Measurements from ENCODE around the gene CUX1.

The CUX1 gene

DNA sequence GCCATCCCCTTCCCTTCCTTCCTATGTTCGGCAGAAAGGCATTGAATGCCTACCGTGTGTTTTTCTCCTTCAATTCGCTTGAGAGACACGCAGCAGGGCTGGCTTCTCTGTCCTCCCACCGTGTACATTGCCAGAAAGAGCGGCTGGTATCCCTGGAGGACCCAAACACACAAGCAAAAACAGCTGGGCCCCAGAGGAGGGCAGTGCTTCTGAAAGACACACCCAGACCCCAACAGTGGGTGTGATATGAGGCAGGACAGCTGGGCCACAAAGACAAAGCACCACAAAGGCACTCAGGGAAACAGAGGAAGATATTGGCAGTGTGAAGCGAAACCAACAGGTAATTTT, 336.1 kb downstream of the CUX1 start (continued):
- no peak for TF ChIP-seq ZSCAN16 (tag by site-specific recombination; IDR thresholded peaks at IDR 0.05)
- TF ChIP-seq, protein P1, sequence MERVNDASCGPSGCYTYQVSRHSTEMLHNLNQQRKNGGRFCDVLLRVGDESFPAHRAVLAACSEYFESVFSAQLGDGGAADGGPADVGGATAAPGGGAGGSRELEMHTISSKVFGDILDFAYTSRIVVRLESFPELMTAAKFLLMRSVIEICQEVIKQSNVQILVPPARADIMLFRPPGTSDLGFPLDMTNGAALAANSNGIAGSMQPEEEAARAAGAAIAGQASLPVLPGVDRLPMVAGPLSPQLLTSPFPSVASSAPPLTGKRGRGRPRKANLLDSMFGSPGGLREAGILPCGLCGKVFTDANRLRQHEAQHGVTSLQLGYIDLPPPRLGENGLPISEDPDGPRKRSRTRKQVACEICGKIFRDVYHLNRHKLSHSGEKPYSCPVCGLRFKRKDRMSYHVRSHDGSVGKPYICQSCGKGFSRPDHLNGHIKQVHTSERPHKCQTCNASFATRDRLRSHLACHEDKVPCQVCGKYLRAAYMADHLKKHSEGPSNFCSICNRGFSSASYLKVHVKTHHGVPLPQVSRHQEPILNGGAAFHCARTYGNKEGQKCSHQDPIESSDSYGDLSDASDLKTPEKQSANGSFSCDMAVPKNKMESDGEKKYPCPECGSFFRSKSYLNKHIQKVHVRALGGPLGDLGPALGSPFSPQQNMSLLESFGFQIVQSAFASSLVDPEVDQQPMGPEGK (tag by site-specific recombination; IDR thresholded peaks at IDR 0.05) = no peak

DNA sequence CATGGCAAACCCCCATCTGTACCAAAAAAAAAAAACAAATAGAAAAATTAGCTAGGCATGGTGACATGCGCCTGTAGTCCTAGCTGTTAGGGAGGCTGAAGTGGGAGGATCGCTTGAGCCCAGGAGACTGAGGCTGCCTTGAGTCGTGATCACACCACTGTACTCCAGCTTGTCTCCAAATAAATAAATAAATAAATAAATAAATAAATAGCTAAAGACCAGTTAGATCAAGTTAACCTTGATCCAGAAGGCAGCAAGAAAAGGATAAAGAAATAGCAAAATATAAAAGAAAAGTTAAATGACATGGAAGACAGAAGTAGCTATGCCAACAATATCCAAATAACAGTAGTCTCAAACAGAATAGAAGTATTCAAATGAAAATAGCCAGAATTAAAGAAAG, 337.0 kb downstream of the CUX1 start:
- no peaks in the 10 kb centered on the region for H3K9me3 ChIP-seq (ENCODE audit: control insufficient read depth, insufficient read depth, low read depth, low read length)
- H3K36me3 ChIP-seq (ENCODE audit: control insufficient read depth in 2 of 2, insufficient read depth in 1 of 2, low read length in 2 of 2) = peaks cover 0 to 4% of the 10 kb centered on the region in 2 experiments; a peak in 1 of 3 replicates
- no peak overlapping the region for H3K4me3 ChIP-seq (ENCODE audit: low read depth, low read length)
- CTCF ChIA-PET = no interaction called here
- POLR2A ChIA-PET = no interaction called here
- no peak overlapping the region for H3K27ac ChIP-seq (ENCODE audit: extremely low read depth, low read depth, low read length)
- no peaks in the 10 kb centered on the region; the same call in 1 of the 2 replicates for H3K4me1 ChIP-seq (ENCODE audit: control insufficient read depth, insufficient read depth, low read length)
- no peak for TF ChIP-seq AEBP2 (tag by site-specific recombination; IDR thresholded peaks at IDR 0.05; ENCODE audit: borderline replicate concordance)
- TF ChIP-seq ZNF843 (tag by site-specific recombination; IDR thresholded peaks at IDR 0.05) = no peak
- 0 out of 2 replicates have a peak, but pooled peaks have one; percentile 18 for TF ChIP-seq ZBTB8A (tag by site-specific recombination; IDR thresholded peaks at IDR 0.05)
- TF ChIP-seq ZNF202 (tag by site-specific recombination; IDR thresholded peaks at IDR 0.05; ENCODE audit: borderline replicate concordance) = 0 out of 2 replicates have a peak, but pooled peaks have one; percentile 44
- peak; percentile 58 for TF ChIP-seq ZNF518A (tag by site-specific recombination; conservative IDR thresholded peaks at IDR 0.05; ENCODE audit: low read depth)
- no peak; the same call in 1 of the 2 replicates for TF ChIP-seq ZNF654 (tag by site-specific recombination; IDR thresholded peaks at IDR 0.05; ENCODE audit: low read depth)
- 0 out of 2 replicates have a peak, but pooled peaks have one; percentile 14 for TF ChIP-seq ZNF19 (tag by site-specific recombination; IDR thresholded peaks at IDR 0.05; ENCODE audit: low read depth)
- TF ChIP-seq MEIS1 (CRISPR knock-in tag; IDR thresholded peaks at IDR 0.05; ENCODE audit: borderline replicate concordance) = no peak
- no peak for TF ChIP-seq ZNF157 (tag by site-specific recombination; IDR thresholded peaks at IDR 0.05)
- TF ChIP-seq ZNF571 (tag by site-specific recombination; IDR thresholded peaks at IDR 0.05) = no peak
- no peak for TF ChIP-seq ZNF354C (tag by site-specific recombination; IDR thresholded peaks at IDR 0.05; ENCODE audit: borderline replicate concordance, low read depth)
- TF ChIP-seq, protein P2, sequence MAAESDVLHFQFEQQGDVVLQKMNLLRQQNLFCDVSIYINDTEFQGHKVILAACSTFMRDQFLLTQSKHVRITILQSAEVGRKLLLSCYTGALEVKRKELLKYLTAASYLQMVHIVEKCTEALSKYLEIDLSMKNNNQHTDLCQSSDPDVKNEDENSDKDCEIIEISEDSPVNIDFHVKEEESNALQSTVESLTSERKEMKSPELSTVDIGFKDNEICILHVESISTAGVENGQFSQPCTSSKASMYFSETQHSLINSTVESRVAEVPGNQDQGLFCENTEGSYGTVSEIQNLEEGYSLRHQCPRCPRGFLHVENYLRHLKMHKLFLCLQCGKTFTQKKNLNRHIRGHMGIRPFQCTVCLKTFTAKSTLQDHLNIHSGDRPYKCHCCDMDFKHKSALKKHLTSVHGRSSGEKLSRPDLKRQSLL (tag by site-specific recombination; IDR thresholded peaks at IDR 0.05) = no peak
- TF ChIP-seq ZNF138 (tag by site-specific recombination; IDR thresholded peaks at IDR 0.05; ENCODE audit: borderline replicate concordance) = no peak
- TF ChIP-seq ZBTB17 (tag by site-specific recombination; IDR thresholded peaks at IDR 0.05) = no peak
- TF ChIP-seq ZNF513 (tag by site-specific recombination; IDR thresholded peaks at IDR 0.05) = no peak
- 0 out of 2 replicates have a peak, but pooled peaks have one; percentile 27 for TF ChIP-seq ZNF433 (tag by site-specific recombination; IDR thresholded peaks at IDR 0.05; ENCODE audit: low read depth)
- TF ChIP-seq, protein P3, sequence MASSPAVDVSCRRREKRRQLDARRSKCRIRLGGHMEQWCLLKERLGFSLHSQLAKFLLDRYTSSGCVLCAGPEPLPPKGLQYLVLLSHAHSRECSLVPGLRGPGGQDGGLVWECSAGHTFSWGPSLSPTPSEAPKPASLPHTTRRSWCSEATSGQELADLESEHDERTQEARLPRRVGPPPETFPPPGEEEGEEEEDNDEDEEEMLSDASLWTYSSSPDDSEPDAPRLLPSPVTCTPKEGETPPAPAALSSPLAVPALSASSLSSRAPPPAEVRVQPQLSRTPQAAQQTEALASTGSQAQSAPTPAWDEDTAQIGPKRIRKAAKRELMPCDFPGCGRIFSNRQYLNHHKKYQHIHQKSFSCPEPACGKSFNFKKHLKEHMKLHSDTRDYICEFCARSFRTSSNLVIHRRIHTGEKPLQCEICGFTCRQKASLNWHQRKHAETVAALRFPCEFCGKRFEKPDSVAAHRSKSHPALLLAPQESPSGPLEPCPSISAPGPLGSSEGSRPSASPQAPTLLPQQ (tag by site-specific recombination; IDR thresholded peaks at IDR 0.05) = no peak
